Activated naive CD4-positive, alpha-beta T cell treated with anti-CD3 and anti-CD28 coated beads for 36 hours (primary cell): ENCODE measurements around the gene RAD9A. TPM values are rescaled to one million over a fixed set of nuclear protein-coding genes. Genes with fewer than 3 reads are reported as not detected.
A peak's percentile ranks its signal among the peaks of the same experiment; 100 is the strongest.
"Not testable (repeated sequence)": the region's sequence is repeated elsewhere in the genome, so short reads cannot be mapped to it uniquely, and the experiment has no call there.

ENCODE experiments used
- CTCF ChIA-PET: fragments of 350-600 bp; sonication (Branson Sonifier 250); formaldehyde crosslinking; loops from one replicate; lab custom pipeline; 2021; ENCODE audit warnings: antibody characterized with exemption; lab: Charles Lee
- DNase-seq: peaks from one replicate; pipeline ENCODE4 v3.0.0-alpha.2; 2020
- H3K27ac Mint-ChIP-seq: one replicate; pipeline ENCODE4 v1.8.0; 2021; ENCODE audit warnings: mild to moderate bottlenecking, mixed read lengths
- H3K27me3 Mint-ChIP-seq: one replicate; pipeline ENCODE4 v1.8.0; 2021; ENCODE audit warnings: low read depth, mixed read lengths
- H3K36me3 Mint-ChIP-seq: one replicate; pipeline ENCODE4 v1.8.0; 2021; ENCODE audit warnings: low read depth, mixed read lengths
- H3K4me1 Mint-ChIP-seq: one replicate; pipeline ENCODE4 v1.8.0; 2021; ENCODE audit warnings: low read depth, mixed read lengths
- H3K4me3 Mint-ChIP-seq: one replicate; pipeline ENCODE4 v1.8.0; 2021; ENCODE audit warnings: mild to moderate bottlenecking, moderate library complexity, mixed read lengths
- H3K9me3 Mint-ChIP-seq: one replicate; pipeline ENCODE4 v1.8.0; 2021; ENCODE audit warnings: mixed read lengths
- intact Hi-C: fragments of 100-400 bp; cut with micrococcal nuclease; formaldehyde crosslinking; loops from one replicate; pipeline ENCODE4 v1.15.1; 2023
- total RNA-seq, 2 experiments: library from RNA; stranded (reverse); gene quantifications; one replicate each; pipeline ENCODE4 v1.2.3, GENCODE V29; 2021

The RAD9A gene
- total RNA-seq, 2 experiments from 2014 or later = 29.5 to 30.7 TPM

DNA sequence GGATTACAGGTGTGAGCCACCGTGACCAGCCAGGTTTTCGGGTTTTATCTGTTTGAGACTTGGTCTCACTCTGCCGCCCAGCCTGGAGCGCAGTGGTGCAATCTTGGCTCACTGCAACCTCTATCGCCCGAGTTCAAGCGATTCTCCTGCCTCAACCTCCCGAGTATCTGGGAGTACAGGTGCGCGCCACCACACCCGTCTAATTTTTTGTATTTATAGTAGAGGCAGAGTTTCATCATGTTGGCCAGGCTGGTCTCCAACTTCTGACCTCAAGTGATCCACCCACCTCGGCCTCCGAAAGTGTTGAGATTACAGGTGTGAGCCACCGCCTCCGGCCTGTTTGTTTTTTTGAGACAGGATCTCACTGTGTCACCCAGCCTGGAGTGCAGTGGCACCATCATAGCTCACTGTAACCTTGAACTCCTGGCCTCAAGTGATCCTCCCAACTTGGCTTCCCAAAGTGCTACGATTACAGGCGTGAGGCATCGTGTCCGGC is 35.6 kb downstream of the RAD9A start:
- CTCF ChIA-PET = interaction anchor here (1.8 to 2.7 kb wide), 2 partner anchors 24 to 25 kb away, joined by 4 to 7 read pairs; partner anchors contain the start of genes PPP1CA and TBC1D10C
- H3K4me1 Mint-ChIP-seq = peaks cover 34% of the 10 kb centered on the region
- DNase-seq = peak; percentile 28

DNA sequence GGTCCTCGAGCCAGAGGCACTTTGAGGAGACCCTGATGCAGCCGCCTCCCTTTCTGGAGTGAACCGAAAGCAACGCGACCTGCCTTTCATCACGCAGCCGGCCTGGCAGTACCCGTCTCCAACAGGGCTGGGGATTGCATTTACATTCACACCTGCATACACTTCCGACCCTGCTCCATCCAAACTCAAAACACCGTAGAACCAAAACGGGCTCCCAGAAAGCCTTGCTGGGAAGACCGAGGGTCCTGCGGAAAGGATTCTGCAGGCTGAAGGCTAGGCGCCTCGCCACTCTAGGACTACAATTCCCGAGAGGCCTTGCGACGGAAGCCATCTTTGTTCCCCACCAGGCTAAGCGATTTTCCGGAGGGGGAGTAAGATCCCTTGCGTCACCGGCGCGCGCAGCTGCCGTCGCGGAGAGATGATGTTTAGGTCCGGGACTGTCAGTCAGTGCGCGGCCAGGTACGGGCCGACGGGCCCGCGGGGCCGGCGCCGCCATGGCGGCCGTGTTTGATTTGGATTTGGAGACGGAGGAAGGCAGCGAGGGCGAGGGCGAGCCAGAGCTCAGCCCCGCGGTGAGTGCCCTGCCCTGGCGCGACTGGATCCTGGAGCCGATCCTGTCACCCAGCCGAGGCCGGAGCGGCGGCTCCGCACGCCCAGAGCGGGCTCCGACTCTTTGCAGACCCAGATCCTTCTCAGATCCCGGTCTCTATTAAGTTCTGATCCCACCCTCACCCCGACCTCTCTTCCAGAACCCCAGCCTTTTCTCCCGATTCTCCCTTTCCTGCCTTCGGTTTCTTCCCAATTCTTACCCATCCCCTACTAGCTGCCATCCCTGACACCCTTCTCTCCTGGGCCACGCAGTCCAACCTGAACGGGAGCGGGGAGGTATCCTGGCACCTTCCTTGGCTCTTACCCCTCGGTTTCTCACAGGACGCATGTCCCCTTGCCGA is 36.5 kb downstream of the RAD9A start, which contains the start of gene RPS6KB2:
RPS6KB2 (plus strand) TSS at position 443 of the 950 bp plus-strand sequence; CDS start at position 495, 52 bp downstream.
- Mint-ChIP-seq H3K27me3 (no peaks in the 10 kb centered on the region), H3K27ac (peak within 1 kb of the TSS; percentile 97), H3K36me3 (peaks cover 12% of the 10 kb centered on the region), H3K4me3 (peak within 1 kb of the TSS; percentile 98), H3K4me1 (peaks cover 35% of the 10 kb centered on the region), H3K9me3 (no peaks in the 10 kb centered on the region)
- CTCF ChIA-PET = interaction anchor here (0.6 to 2.7 kb wide), 3 partner anchors 11 to 26 kb away, joined by 3 to 7 read pairs (median 4); partner anchors contain the start of genes PPP1CA and TBC1D10C
- DNase-seq = peak; percentile 100
- intact Hi-C loops = loop anchor here (1.0 to 2.0 kb wide), 3 partner anchors 8 to 40 kb away; partner anchors contain the start of gene TMEM134

More for the DNA sequence above, 35.6 kb downstream of the RAD9A start:
- H3K9me3 Mint-ChIP-seq, H3K27me3 Mint-ChIP-seq, intact Hi-C loops: not testable (repeated sequence)
- peak overlapping the region; percentile 98 for H3K4me3 Mint-ChIP-seq
- peak overlapping the region; percentile 97 for H3K27ac Mint-ChIP-seq
- H3K36me3 Mint-ChIP-seq = peaks cover 12% of the 10 kb centered on the region

DNA sequence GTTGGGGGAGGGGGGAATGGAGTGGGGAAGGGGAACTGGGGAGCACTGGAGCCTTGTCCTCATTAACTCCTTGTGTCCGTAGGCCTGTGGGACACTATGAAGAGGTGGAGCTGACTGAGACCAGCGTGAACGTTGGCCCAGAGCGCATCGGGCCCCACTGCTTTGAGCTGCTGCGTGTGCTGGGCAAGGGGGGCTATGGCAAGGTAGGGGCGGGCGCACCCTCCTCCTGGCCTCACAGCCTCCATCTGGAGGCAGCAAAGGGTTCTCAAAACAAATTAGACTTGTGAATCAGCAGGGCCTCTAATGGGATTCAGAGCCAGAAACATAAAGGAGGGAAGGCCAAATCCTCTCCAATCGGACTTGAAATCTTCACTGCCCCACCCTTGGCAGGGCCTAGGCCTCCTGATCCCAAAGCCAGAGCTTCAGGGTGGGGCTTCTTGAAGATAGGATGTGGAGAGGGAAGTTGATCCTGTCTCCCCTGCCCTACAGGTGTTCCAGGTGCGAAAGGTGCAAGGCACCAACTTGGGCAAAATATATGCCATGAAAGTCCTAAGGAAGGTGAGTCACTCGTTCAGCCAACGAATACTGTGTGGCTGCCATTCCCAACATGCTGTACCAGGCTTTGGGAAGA is 37.4 kb downstream of the RAD9A start:
- no peaks in the 10 kb centered on the region for H3K27me3 Mint-ChIP-seq
- H3K9me3 Mint-ChIP-seq = no peaks in the 10 kb centered on the region
- DNase-seq = no peak
- peak overlapping the region; percentile 97 for H3K27ac Mint-ChIP-seq
- peak overlapping the region; percentile 98 for H3K4me3 Mint-ChIP-seq
- peaks cover 42% of the 10 kb centered on the region for H3K4me1 Mint-ChIP-seq
- intact Hi-C loops = loop anchor here (2.0 kb wide), 1 partner anchor 40 kb away; the partner anchor contains the start of gene TMEM134
- peaks cover 15% of the 10 kb centered on the region for H3K36me3 Mint-ChIP-seq
- CTCF ChIA-PET = interaction anchor here (0.6 to 2.7 kb wide), 4 partner anchors 10 to 27 kb away, joined by 3 to 7 read pairs (median 4); partner anchors contain the start of genes PPP1CA and TBC1D10C

DNA sequence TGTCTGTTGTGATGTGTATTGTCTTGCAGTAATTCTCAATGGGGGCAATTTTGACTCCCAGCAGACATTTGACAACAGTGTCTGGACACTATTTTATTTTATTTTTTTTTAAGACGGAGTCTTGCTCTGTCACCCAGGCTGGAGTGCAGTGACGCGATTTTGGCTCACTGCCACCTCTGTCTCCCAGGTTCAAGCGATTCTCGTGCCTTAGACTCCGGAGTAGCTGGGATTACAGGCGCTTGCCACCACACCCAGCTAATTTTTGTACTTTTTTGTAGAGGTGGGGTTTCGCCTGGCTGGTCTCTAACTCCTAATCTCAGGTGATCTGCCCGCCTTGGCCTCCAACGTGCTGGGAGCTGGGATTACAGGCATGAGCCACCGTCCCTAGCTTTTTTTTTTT is 37.9 kb downstream of the RAD9A start:
- intact Hi-C loops = loop anchor here (2.0 kb wide), 1 partner anchor 39 kb away; the partner anchor contains the start of gene TMEM134

DNA sequence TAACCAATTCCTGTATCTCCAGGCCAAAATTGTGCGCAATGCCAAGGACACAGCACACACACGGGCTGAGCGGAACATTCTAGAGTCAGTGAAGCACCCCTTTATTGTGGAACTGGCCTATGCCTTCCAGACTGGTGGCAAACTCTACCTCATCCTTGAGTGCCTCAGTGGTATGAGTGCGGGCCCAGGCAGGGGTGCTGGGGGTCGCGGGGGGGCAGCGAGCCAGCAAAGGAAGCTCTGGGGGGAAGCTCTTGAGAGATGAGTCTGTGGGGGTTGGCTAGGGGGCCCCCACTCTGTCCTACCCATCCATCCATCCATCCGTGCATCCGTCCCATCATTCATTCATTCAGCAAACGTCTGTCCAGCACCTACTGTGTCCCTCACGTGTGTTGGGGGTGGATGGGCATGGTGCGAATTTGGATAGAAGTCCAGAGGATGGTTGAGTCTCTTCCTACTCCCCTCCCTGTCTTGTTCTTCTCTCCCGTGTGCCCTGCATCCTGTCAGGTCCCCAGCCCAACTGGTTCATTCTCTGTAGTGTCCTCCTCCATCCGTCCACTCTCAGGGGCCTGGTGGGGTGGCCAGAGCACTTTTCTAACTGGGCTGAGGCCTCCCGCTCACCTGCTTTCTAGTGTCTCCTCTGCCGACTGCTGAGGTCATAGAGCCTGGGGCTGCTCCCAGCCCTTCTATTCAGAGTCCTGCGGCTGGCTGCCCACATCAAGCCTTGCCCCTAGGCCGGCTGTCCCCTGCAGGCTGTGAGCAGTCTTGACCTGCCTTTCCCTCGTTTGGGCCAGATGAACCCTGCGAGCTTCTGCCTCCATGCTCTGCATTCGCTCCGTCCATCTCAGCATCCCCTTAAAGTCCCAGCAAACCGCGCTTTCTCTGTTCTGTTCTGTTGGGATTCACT is 39.8 kb downstream of the RAD9A start:
- Mint-ChIP-seq H3K27ac (peak overlapping the region; percentile 9), H3K36me3 (peaks cover 27% of the 10 kb centered on the region), H3K4me3 (peak overlapping the region; percentile 2), H3K4me1 (peaks cover 56% of the 10 kb centered on the region), H3K27me3 (no peaks in the 10 kb centered on the region), H3K9me3 (no peaks in the 10 kb centered on the region)
- intact Hi-C loops = no loop called here
- no peak for DNase-seq
- CTCF ChIA-PET = no interaction called here

More for the DNA sequence above, 37.9 kb downstream of the RAD9A start:
- Mint-ChIP-seq H3K4me1 (peaks cover 44% of the 10 kb centered on the region), H3K27ac (peak overlapping the region; percentile 97), H3K4me3 (peak overlapping the region; percentile 98), H3K9me3 (no peaks in the 10 kb centered on the region), H3K27me3 (no peaks in the 10 kb centered on the region), H3K36me3 (peaks cover 18% of the 10 kb centered on the region)
- CTCF ChIA-PET = interaction anchor here (0.7 to 2.7 kb wide), 2 partner anchors 26 to 28 kb away, joined by 5 to 7 read pairs; partner anchors contain the start of genes PPP1CA and TBC1D10C
- DNase-seq = no peak

DNA sequence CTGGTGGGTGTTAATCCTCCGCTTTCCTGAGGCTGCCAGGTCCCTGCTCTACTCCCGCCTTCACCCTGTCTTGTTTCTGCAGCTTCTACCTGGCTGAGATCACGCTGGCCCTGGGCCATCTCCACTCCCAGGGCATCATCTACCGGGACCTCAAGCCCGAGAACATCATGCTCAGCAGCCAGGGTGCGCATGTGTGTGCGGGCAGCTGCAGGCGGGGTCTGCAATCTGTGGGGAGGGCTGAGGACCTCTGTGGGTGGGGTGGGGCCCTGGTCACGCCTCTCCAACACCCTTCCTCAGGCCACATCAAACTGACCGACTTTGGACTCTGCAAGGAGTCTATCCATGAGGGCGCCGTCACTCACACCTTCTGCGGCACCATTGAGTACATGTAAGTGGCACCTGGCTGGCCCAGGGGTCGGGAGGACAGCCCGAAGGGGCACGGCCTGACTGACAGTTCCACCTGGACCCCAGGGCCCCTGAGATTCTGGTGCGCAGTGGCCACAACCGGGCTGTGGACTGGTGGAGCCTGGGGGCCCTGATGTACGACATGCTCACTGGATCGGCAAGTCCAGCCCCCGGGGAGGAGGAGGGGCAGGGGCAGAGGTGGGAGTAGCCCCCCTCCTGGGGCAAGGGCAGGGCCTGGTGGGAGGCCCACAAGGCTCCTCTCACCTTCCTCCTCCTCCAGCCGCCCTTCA is 41.0 kb downstream of the RAD9A start:
- Mint-ChIP-seq H3K9me3 (no peaks in the 10 kb centered on the region), H3K4me1 (peaks cover 49% of the 10 kb centered on the region), H3K27me3 (no peaks in the 10 kb centered on the region), H3K27ac (peak overlapping the region; percentile 93), H3K36me3 (peaks cover 35% of the 10 kb centered on the region), H3K4me3 (no peak overlapping the region)
- no peak for DNase-seq
- CTCF ChIA-PET = no interaction called here
- intact Hi-C loops = no loop called here

DNA sequence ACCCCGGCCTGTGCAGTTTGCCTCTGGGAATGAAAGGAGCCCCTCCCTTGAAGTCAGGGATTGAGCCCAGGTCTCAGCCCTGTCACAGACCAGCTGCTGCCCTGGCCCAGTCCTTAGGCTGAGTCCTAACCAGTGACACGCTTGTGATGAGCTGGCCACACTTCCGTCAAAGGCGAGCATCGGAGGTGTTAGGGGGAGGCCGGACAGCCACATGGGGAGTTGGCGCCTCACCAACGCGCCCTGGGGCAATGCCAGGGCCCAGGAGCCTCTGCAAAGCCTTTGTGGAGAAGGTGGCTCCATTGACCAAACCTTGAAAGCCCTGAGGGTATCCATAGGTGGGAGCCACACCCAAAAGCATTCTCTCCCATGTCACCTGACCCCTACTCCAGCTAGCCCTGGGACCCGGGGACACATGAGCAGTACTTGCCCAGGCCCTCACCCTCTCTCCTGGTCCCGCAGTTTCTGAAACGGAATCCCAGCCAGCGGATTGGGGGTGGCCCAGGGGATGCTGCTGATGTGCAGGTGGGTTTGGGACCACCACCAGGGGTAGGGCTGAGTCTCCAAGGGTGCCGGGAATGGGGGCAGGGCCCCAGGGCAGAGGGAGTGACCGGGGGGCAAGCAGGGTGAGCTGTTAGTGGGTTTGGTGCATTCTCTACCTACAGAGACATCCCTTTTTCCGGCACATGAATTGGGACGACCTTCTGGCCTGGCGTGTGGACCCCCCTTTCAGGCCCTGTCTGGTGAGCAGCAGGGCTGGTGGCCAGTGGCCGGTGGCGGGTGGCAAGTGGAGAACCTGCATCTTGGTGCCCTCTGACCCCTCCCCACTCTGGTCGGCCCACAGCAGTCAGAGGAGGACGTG is 42.0 kb downstream of the RAD9A start:
- no peaks in the 10 kb centered on the region for H3K9me3 Mint-ChIP-seq
- H3K4me1 Mint-ChIP-seq = peaks cover 50% of the 10 kb centered on the region
- DNase-seq = no peak
- intact Hi-C loops = no loop called here
- H3K27ac Mint-ChIP-seq = peak overlapping the region; percentile 93
- no peak overlapping the region for H3K4me3 Mint-ChIP-seq
- no peaks in the 10 kb centered on the region for H3K27me3 Mint-ChIP-seq
- H3K36me3 Mint-ChIP-seq = peaks cover 40% of the 10 kb centered on the region
- CTCF ChIA-PET = no interaction called here

DNA sequence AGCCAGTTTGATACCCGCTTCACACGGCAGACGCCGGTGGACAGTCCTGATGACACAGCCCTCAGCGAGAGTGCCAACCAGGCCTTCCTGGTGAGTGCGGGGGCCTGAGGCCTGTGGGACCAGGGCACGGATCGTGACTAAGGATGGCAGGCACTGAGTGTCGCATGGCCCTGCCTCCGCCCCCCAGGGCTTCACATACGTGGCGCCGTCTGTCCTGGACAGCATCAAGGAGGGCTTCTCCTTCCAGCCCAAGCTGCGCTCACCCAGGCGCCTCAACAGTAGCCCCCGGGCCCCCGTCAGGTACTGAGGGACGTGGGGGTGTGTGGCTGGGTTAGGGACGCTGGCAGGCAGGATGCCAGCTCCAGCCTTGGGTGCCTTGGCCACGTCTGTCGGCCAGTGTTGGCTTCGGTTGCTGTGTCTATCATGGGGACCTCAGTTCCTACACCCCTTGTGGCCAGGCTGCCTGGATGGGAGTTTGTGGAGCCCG is 42.7 kb downstream of the RAD9A start:
- Mint-ChIP-seq H3K36me3 (peaks cover 46% of the 10 kb centered on the region), H3K27ac (peak overlapping the region; percentile 93), H3K9me3 (no peaks in the 10 kb centered on the region), H3K4me1 (peaks cover 53% of the 10 kb centered on the region), H3K27me3 (no peaks in the 10 kb centered on the region), H3K4me3 (no peak overlapping the region)
- intact Hi-C loops = no loop called here
- DNase-seq = no peak
- CTCF ChIA-PET = no interaction called here

DNA sequence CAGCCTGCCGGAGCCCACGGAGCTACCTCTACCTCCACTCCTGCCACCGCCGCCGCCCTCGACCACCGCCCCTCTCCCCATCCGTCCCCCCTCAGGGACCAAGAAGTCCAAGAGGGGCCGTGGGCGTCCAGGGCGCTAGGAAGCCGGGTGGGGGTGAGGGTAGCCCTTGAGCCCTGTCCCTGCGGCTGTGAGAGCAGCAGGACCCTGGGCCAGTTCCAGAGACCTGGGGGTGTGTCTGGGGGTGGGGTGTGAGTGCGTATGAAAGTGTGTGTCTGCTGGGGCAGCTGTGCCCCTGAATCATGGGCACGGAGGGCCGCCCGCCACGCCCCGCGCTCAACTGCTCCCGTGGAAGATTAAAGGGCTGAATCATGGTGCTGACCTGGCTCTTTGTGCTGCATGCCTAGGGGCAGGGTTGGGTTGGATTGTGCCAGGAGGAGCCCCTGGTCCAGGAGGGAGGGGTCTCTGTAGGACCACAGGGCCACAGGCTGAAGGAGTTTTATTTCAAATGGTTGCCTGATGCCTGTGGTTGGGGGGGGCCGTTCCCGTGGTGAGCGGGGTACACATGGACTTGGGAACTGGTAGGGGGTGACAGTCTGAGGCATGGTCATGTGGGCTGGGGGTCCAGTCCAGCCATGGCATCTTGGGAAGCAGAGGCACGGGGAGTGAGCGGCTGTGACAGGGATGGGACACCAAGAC is 43.4 kb downstream of the RAD9A start:
- intact Hi-C loops = no loop called here
- Mint-ChIP-seq H3K9me3 (no peaks in the 10 kb centered on the region), H3K4me3 (peak overlapping the region; percentile 90), H3K27ac (peak overlapping the region; percentile 93), H3K27me3 (no peaks in the 10 kb centered on the region), H3K36me3 (peaks cover 50% of the 10 kb centered on the region), H3K4me1 (peaks cover 57% of the 10 kb centered on the region)
- CTCF ChIA-PET = no interaction called here
- DNase-seq = no peak
